SK-N-SH (cell line): ENCODE measurements around the gene LRP10. TPM values are rescaled to one million over a fixed set of nuclear protein-coding genes. Genes with fewer than 3 reads are reported as not detected.

Source experiments
- CTCF ChIA-PET: fragments of 300-600, 350-600 bp; formaldehyde crosslinking; extraction: SDS; loops from one replicate; lab custom pipeline; 2021; lab: Yijun Ruan, JAX
- POLR2A ChIA-PET: fragments of 350-600 bp; sonication (Branson Sonifier 250); formaldehyde crosslinking; extraction: SDS; loops from one replicate; lab custom pipeline; 2020; ENCODE audit warnings: antibody characterized with exemption, inconsistent platforms; lab: Yijun Ruan, JAX
- DNase-seq: peaks from one replicate; pipeline ENCODE4 v3.0.0; 2012
- H2AFZ ChIP-seq: fragments of 200-600 bp; sonication (generic); 2 replicates; pipeline ENCODE4 v1.8.1; 2016; ENCODE audit warnings: antibody characterized with exemption, mild to moderate bottlenecking, low read depth
- H3F3A ChIP-seq: fragments of 200-600 bp; sonication (generic); replicated peaks from 2 replicates; pipeline ENCODE3; 2016; ENCODE audit warnings: antibody characterized with exemption, mild to moderate bottlenecking; ENCODE audit not compliant: insufficient read depth
- H3K27ac ChIP-seq, 2 experiments: fragments of 200-500 bp in 1 of 2; fragments of 200-600 bp in 1 of 2; sonication (Bioruptor generic) in 1 of 2; sonication (generic), shearing (Covaris generic) in 1 of 2; 2 replicates each; pipeline versions ENCODE4 v1.5.1 to v1.6.1; 2014 to 2016; ENCODE audit warnings: low read depth in 2 of 2, inconsistent platforms in 1 of 2, low read length in 1 of 2, mild to moderate bottlenecking in 1 of 2, mixed read lengths in 1 of 2
- H3K27me3 ChIP-seq: fragments of 200-600 bp; sonication (generic), shearing (Covaris generic); 2 replicates; pipeline ENCODE4 v1.6.1; 2016; ENCODE audit warnings: mixed run types; ENCODE audit not compliant: insufficient read depth
- H3K36me3 ChIP-seq, 2 experiments: fragments of 200-500 bp in 1 of 2; fragments of 200-600 bp in 1 of 2; sonication (Bioruptor generic) in 1 of 2; sonication (generic) in 1 of 2; replicated peaks in 1 of 2; 2 replicates each; pipeline versions ENCODE3 to v1.5.1; 2014 to 2016; ENCODE audit warnings: low read length in 1 of 2, mild to moderate bottlenecking in 1 of 2; ENCODE audit not compliant: insufficient read depth in 2 of 2, control insufficient read depth in 1 of 2
- H3K4me1 ChIP-seq, 2 experiments: fragments of 200-500 bp in 1 of 2; fragments of 200-600 bp in 1 of 2; sonication (Bioruptor generic) in 1 of 2; sonication (generic), shearing (Covaris generic) in 1 of 2; 2 replicates each; pipeline versions ENCODE4 v1.5.1 to v1.6.1; 2014 to 2016; ENCODE audit warnings: low read depth in 1 of 2, low read length in 1 of 2, mixed run types in 1 of 2; ENCODE audit not compliant: insufficient read depth in 2 of 2, control insufficient read depth in 1 of 2
- H3K4me2 ChIP-seq: fragments of 200-600 bp; sonication (generic), shearing (Covaris generic); 2 replicates; pipeline ENCODE4 v1.6.1; 2017; ENCODE audit warnings: mixed run types
- H3K4me3 ChIP-seq, 2 experiments: fragments of 200-500 bp in 1 of 2; fragments of 200-600 bp in 1 of 2; sonication (Bioruptor generic) in 1 of 2; sonication (generic), shearing (Covaris generic) in 1 of 2; 2 replicates each; pipeline versions ENCODE4 v1.5.1 to v1.8.1; 2014 to 2016; ENCODE audit warnings: low read depth in 2 of 2, inconsistent platforms in 1 of 2, low read length in 1 of 2, mild to moderate bottlenecking in 1 of 2, mixed read lengths in 1 of 2, moderate library complexity in 1 of 2
- H3K79me2 ChIP-seq: fragments of 200-600 bp; sonication (generic); 2 replicates; pipeline ENCODE4 v1.8.1; 2017; ENCODE audit warnings: mild to moderate bottlenecking; ENCODE audit not compliant: insufficient read depth
- H3K9ac ChIP-seq: fragments of 200-600 bp; sonication (generic); 2 replicates; pipeline ENCODE4 v1.6.1; 2017; ENCODE audit warnings: mixed run types
- H3K9me2 ChIP-seq: fragments of 200-600 bp; sonication (generic); 2 replicates; pipeline ENCODE4 v1.6.1; 2017; ENCODE audit warnings: mixed run types
- H3K9me3 ChIP-seq: fragments of 200-600 bp; sonication (generic); 2 replicates; pipeline ENCODE4 v1.6.1; 2017; ENCODE audit warnings: mixed run types, mild to moderate bottlenecking, moderate library complexity
- H4K20me1 ChIP-seq: fragments of 200-600 bp; sonication (generic); 2 replicates; pipeline ENCODE4 v1.6.1; 2017; ENCODE audit warnings: mild to moderate bottlenecking, mixed run types; ENCODE audit not compliant: insufficient read depth
- ELF1 ChIP-seq: IDR thresholded peaks from 2 replicates; pipeline ENCODE4 v1.4.0; 2012
- FOSL2 ChIP-seq: IDR thresholded peaks from 2 replicates; pipeline ENCODE4 v1.4.0; 2012; ENCODE audit warnings: low read depth, mild to moderate bottlenecking, moderate library complexity, borderline replicate concordance
- FOXJ3 ChIP-seq: sonication (generic); formaldehyde crosslinking; IDR thresholded peaks from 2 replicates; pipeline ENCODE4 v1.5.1; 2020; ENCODE audit warnings: mild to moderate bottlenecking, missing genetic modification reagents
- FOXM1 ChIP-seq: IDR thresholded peaks from 2 replicates; pipeline ENCODE4 v1.4.0; 2012; ENCODE audit warnings: low read depth, mild to moderate bottlenecking
- MEF2A ChIP-seq: IDR thresholded peaks from 2 replicates; pipeline ENCODE4 v1.4.0; 2012; ENCODE audit warnings: low read depth, borderline replicate concordance
- MXI1 ChIP-seq: IDR thresholded peaks from 2 replicates; pipeline ENCODE4 v1.6.1; 2012; ENCODE audit warnings: mild to moderate bottlenecking, low read depth, low read length, improper control_type of control experiment
- NFIC ChIP-seq: IDR thresholded peaks from 2 replicates; pipeline ENCODE4 v1.4.0; 2012; ENCODE audit warnings: borderline replicate concordance
- PBX3 ChIP-seq: IDR thresholded peaks from 2 replicates; pipeline ENCODE4; 2012
- POLR2AphosphoS5 ChIP-seq: IDR thresholded peaks from 2 replicates; pipeline ENCODE4 v1.6.1; 2012; ENCODE audit warnings: low read depth, low read length
- REST ChIP-seq: IDR thresholded peaks from 2 replicates; pipeline ENCODE4 v1.6.1; 2012; ENCODE audit warnings: mild to moderate bottlenecking, low read depth, low read length, moderate library complexity
- SIN3A ChIP-seq: IDR thresholded peaks from 2 replicates; pipeline ENCODE4 v1.6.1; 2012; ENCODE audit warnings: low read depth, mild to moderate bottlenecking, low read length, moderate library complexity, borderline replicate concordance
- TCF12 ChIP-seq: IDR thresholded peaks from 2 replicates; pipeline ENCODE4 v1.4.0; 2012
- WGBS: methylation state at CpG from one replicate; pipeline ENCODE4 v1.1.6; 2017; ENCODE audit warnings: low lambda C conversion rate; 5-methylcytosine and 5-hydroxymethylcytosine counted together
- polyA plus RNA-seq, 3 experiments: library from polyadenylated mRNA; depleted of rRNA; stranded (reverse); fragments of >200 nt; gene quantifications; 2 replicates each; pipeline ENCODE4 v1.2.3, GENCODE V29; 2012
- TF ChIP-seq, protein P1 (sequence below): fragments of 200-600 bp; sonication (generic); IDR thresholded peaks from 2 replicates; pipeline ENCODE4 v1.6.1; 2017; ENCODE audit warnings: antibody characterized with exemption, mild to moderate bottlenecking, moderate library complexity
- TF ChIP-seq, protein P2 (sequence below): IDR thresholded peaks from 2 replicates; pipeline ENCODE4 v1.4.0; 2012; ENCODE audit warnings: low read depth
- TF ChIP-seq, protein P3 (sequence below): IDR thresholded peaks from 2 replicates; pipeline ENCODE4 v1.4.0; 2012; ENCODE audit warnings: low read depth, borderline replicate concordance
- TF ChIP-seq, protein P4 (sequence below): IDR thresholded peaks from 2 replicates; pipeline ENCODE4 v1.4.0; 2012; ENCODE audit warnings: low read depth, borderline replicate concordance
- TF ChIP-seq, protein P5 (sequence below): fragments of 150-350 bp; IDR thresholded peaks from 2 replicates; pipeline ENCODE4 v1.6.1; 2016; ENCODE audit warnings: mild to moderate bottlenecking, low read depth, low read length

The LRP10 gene
- polyA plus RNA-seq, 1 of the 3 experiments (the other 2 are of a cell fraction): 117 TPM

DNA sequence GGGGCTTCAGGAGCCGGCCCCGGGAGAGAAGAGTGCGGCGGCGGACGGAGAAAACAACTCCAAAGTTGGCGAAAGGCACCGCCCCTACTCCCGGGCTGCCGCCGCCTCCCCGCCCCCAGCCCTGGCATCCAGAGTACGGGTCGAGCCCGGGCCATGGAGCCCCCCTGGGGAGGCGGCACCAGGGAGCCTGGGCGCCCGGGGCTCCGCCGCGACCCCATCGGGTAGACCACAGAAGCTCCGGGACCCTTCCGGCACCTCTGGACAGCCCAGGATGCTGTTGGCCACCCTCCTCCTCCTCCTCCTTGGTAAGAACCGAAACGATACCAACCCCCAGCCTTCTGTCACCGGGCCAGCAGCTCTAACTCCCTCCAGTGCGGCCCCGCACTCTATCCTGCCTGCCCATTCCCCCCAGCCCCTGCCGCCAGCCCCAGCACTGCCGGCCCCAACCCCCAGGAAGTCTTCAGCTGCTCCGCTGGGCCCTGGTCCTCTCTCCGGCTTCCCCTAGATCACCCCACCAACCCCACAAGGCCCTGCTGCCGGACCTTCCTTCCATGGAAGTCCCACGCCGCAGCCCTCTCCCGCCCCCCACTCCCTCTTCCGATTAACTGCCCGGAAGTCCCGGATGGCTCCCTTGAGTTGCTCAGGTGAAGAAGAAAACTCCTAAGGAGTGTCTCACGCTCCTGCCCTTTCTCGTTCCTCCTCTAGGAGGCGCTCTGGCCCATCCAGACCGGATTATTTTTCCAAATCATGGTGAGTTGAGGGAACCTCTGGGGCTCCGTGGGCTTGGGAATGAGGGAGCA is 693 bp downstream of the LRP10 start (continued):
- TF ChIP-seq FOXJ3 (CRISPR knock-in tag) (no peak), REST (0 out of 2 replicates have a peak, but pooled peaks have one; percentile 21), MXI1 (no peak), NFIC (no peak), PBX3 (no peak), POLR2AphosphoS5 (peak; percentile 66; the same call in 1 of the 2 replicates)

GRCh38 chr14:22872833-22873520 is 1.4 kb downstream of the LRP10 start:
- Histone ChIP-seq H3K9me3 (no peaks in the 10 kb centered on the region), H4K20me1 (no peaks in the 10 kb centered on the region), H3K36me3 (peaks cover 29 to 41% of the 10 kb centered on the region in 2 experiments), H3K4me1 (peaks cover 8 to 17% of the 10 kb centered on the region in 2 experiments), H2AFZ (peak overlapping the region; percentile 83; the same call in 1 of the 2 replicates), H3K27me3 (no peaks in the 10 kb centered on the region), H3K27ac (peak overlapping the region; percentile 20 to 87; a peak in 2 of 4 replicates), H3F3A (peaks cover 24% of the 10 kb centered on the region), H3K4me3 (peak overlapping the region; percentile 77 to 93), H3K9ac (peak overlapping the region; percentile 80), H3K9me2 (no peaks in the 10 kb centered on the region), H3K79me2 (peaks cover 23% of the 10 kb centered on the region), H3K4me2 (peak overlapping the region; percentile 77)
- POLR2A ChIA-PET: interaction anchor here (0.6 to 1.9 kb wide), 3 partner anchors 9 to 43 kb away, joined by 3 to 7 read pairs (median 3); no protein-coding TSS in a partner anchor
- 42% methylated on average over 8 of the region's 10 CpGs for WGBS
- CTCF ChIA-PET: interaction anchor here (0.6 to 6.0 kb wide), 37 partner anchors 9 to 482 kb away, joined by 3 to 77 read pairs (median 3); partner anchors contain the start of genes ACIN1, PRMT5 and REM2
- DNase-seq: no peak
- TF ChIP-seq FOSL2 (no peak), SIN3A (no peak), TCF12 (no peak), ELF1 (no peak), MEF2A (no peak), FOXM1 (no peak), POLR2AphosphoS5 (no peak)
- TF ChIP-seq, protein P1, sequence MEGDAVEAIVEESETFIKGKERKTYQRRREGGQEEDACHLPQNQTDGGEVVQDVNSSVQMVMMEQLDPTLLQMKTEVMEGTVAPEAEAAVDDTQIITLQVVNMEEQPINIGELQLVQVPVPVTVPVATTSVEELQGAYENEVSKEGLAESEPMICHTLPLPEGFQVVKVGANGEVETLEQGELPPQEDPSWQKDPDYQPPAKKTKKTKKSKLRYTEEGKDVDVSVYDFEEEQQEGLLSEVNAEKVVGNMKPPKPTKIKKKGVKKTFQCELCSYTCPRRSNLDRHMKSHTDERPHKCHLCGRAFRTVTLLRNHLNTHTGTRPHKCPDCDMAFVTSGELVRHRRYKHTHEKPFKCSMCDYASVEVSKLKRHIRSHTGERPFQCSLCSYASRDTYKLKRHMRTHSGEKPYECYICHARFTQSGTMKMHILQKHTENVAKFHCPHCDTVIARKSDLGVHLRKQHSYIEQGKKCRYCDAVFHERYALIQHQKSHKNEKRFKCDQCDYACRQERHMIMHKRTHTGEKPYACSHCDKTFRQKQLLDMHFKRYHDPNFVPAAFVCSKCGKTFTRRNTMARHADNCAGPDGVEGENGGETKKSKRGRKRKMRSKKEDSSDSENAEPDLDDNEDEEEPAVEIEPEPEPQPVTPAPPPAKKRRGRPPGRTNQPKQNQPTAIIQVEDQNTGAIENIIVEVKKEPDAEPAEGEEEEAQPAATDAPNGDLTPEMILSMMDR: no peak
- TF ChIP-seq, protein P2, sequence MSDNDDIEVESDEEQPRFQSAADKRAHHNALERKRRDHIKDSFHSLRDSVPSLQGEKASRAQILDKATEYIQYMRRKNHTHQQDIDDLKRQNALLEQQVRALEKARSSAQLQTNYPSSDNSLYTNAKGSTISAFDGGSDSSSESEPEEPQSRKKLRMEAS: no peak
- TF ChIP-seq, protein P3, sequence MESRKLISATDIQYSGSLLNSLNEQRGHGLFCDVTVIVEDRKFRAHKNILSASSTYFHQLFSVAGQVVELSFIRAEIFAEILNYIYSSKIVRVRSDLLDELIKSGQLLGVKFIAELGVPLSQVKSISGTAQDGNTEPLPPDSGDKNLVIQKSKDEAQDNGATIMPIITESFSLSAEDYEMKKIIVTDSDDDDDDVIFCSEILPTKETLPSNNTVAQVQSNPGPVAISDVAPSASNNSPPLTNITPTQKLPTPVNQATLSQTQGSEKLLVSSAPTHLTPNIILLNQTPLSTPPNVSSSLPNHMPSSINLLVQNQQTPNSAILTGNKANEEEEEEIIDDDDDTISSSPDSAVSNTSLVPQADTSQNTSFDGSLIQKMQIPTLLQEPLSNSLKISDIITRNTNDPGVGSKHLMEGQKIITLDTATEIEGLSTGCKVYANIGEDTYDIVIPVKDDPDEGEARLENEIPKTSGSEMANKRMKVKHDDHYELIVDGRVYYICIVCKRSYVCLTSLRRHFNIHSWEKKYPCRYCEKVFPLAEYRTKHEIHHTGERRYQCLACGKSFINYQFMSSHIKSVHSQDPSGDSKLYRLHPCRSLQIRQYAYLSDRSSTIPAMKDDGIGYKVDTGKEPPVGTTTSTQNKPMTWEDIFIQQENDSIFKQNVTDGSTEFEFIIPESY: no peak
- TF ChIP-seq, protein P4, sequence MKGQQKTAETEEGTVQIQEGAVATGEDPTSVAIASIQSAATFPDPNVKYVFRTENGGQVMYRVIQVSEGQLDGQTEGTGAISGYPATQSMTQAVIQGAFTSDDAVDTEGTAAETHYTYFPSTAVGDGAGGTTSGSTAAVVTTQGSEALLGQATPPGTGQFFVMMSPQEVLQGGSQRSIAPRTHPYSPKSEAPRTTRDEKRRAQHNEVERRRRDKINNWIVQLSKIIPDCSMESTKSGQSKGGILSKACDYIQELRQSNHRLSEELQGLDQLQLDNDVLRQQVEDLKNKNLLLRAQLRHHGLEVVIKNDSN: no peak
- TF ChIP-seq, protein P5, sequence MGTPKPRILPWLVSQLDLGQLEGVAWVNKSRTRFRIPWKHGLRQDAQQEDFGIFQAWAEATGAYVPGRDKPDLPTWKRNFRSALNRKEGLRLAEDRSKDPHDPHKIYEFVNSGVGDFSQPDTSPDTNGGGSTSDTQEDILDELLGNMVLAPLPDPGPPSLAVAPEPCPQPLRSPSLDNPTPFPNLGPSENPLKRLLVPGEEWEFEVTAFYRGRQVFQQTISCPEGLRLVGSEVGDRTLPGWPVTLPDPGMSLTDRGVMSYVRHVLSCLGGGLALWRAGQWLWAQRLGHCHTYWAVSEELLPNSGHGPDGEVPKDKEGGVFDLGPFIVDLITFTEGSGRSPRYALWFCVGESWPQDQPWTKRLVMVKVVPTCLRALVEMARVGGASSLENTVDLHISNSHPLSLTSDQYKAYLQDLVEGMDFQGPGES: no peak
